ENCODE results near the gene AGAP1.

GRCh38 chr2:235749771-235750160, 255.9 kb downstream of the AGAP1 start:
- no peak for TF ChIP-seq POLR2A (IDR thresholded peaks at IDR 0.05)
- TF ChIP-seq, protein P1, sequence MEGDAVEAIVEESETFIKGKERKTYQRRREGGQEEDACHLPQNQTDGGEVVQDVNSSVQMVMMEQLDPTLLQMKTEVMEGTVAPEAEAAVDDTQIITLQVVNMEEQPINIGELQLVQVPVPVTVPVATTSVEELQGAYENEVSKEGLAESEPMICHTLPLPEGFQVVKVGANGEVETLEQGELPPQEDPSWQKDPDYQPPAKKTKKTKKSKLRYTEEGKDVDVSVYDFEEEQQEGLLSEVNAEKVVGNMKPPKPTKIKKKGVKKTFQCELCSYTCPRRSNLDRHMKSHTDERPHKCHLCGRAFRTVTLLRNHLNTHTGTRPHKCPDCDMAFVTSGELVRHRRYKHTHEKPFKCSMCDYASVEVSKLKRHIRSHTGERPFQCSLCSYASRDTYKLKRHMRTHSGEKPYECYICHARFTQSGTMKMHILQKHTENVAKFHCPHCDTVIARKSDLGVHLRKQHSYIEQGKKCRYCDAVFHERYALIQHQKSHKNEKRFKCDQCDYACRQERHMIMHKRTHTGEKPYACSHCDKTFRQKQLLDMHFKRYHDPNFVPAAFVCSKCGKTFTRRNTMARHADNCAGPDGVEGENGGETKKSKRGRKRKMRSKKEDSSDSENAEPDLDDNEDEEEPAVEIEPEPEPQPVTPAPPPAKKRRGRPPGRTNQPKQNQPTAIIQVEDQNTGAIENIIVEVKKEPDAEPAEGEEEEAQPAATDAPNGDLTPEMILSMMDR (IDR thresholded peaks at IDR 0.05), result no peak

Measured in thyroid gland (tissue), 4 donors.